ENCODE data around the gene ANKH. TPM values are rescaled to one million over a fixed set of nuclear protein-coding genes. Genes with fewer than 3 reads are reported as not detected.

The ANKH gene
- total and polyA plus RNA-seq, 5 donors, result 60.9 to 155 (median 134) TPM

- ATAC-seq, result no peak
- H3K4me1 ChIP-seq (ENCODE audit: control insufficient read depth, insufficient read depth, low read length), result no peaks in the 10 kb centered on the region
- no peak for DNase-seq
- H3K9me3 ChIP-seq (ENCODE audit: control insufficient read depth, low read length), result no peaks in the 10 kb centered on the region
- 89% methylated on average over 3 of the region's 3 CpGs for WGBS
- no peak overlapping the region for H3K4me3 ChIP-seq (ENCODE audit: low read length)
- intact Hi-C loops (cut with DNase I), result no loop called here
- no peak overlapping the region for H3K27ac ChIP-seq (ENCODE audit: low read length)
- H3K27me3 ChIP-seq (ENCODE audit: control insufficient read depth, insufficient read depth), result no peaks in the 10 kb centered on the region
Measured at GRCh38 chr5:14771972-14772371, 99.6 kb downstream of the ANKH start.

GRCh38 chr5:14771189-14771588, 100.4 kb downstream of the ANKH start:
- Histone ChIP-seq H3K4me1 (ENCODE audit: control insufficient read depth, insufficient read depth, low read length) (no peaks in the 10 kb centered on the region), H3K27me3 (ENCODE audit: control insufficient read depth, insufficient read depth) (no peaks in the 10 kb centered on the region), H3K9me3 (ENCODE audit: control insufficient read depth, low read length) (no peaks in the 10 kb centered on the region), H3K4me3 (ENCODE audit: low read length) (no peak overlapping the region), H3K27ac (ENCODE audit: low read length) (no peak overlapping the region)
- intact Hi-C loops (cut with DNase I), result no loop called here
- 99% methylated on average over 3 of the region's 3 CpGs for WGBS
- DNase-seq, result no peak
- no peak for ATAC-seq

GRCh38 chr5:14768508-14769365, 102.8 kb downstream of the ANKH start:
- no peak for ATAC-seq
- DNase-seq, result no peak
- intact Hi-C loops (cut with DNase I), result no loop called here
- WGBS, result 93% methylated on average over 17 of the region's 17 CpGs
- H3K4me1 ChIP-seq (ENCODE audit: control insufficient read depth, insufficient read depth, low read length), result no peaks in the 10 kb centered on the region
- H3K9me3 ChIP-seq (ENCODE audit: control insufficient read depth, low read length), result peaks cover 4% of the 10 kb centered on the region
- no peaks in the 10 kb centered on the region for H3K27me3 ChIP-seq (ENCODE audit: control insufficient read depth, insufficient read depth)
- no peak overlapping the region for H3K27ac ChIP-seq (ENCODE audit: low read length)
- no peak overlapping the region for H3K4me3 ChIP-seq (ENCODE audit: low read length)

DNA sequence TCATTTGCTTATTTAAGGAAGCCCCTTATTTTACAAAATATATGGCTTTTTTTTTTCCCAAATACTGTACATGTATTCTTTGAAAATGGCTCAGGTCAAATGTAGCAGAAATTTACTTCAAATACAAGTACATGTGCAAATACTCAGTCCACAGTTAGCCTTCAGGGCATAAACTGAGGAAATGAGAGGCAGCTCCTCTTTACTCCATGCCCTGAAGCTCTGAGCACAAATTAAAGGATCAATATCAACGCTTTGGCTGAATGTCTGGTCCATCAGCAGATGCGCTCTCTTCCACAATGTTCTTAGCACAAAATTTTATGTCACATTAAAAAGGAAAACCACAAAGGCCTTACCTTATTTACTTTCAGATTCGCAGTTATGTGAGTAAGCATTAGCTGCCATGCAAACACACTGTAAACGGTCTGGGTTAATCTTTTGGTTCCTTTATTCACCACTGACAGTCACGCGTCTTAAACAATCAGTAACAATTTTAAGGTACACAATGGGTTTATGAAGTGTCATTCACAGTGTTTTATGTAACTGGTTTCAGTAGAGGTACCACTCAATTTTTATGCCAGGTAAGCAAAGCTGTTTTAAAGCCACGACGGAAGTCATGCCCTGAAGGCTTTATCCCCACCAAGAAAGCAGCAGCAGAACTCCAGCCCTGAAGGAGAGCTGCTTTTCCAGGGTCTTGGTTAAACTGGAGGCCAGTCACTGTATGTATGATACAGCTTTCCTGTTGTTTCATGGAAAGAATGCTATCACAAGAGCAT, 103.7 kb downstream of the ANKH start:
- Histone ChIP-seq H3K27ac (ENCODE audit: low read length) (peak overlapping the region; percentile 23), H3K4me1 (ENCODE audit: control insufficient read depth, insufficient read depth, low read length) (no peaks in the 10 kb centered on the region), H3K4me3 (ENCODE audit: low read length) (no peak overlapping the region), H3K9me3 (ENCODE audit: control insufficient read depth, low read length) (peaks cover 4% of the 10 kb centered on the region), H3K27me3 (ENCODE audit: control insufficient read depth, insufficient read depth) (no peaks in the 10 kb centered on the region)
- WGBS, result 53% methylated on average over 8 of the region's 8 CpGs
- intact Hi-C loops (cut with DNase I), result no loop called here
- DNase-seq (no peak), ATAC-seq (no peak)

GRCh38 chr5:14767053-14767452, 104.5 kb downstream of the ANKH start:
- Histone ChIP-seq H3K4me1 (ENCODE audit: control insufficient read depth, insufficient read depth, low read length) (peaks cover 2% of the 10 kb centered on the region), H3K4me3 (ENCODE audit: low read length) (no peak overlapping the region), H3K27ac (ENCODE audit: low read length) (no peak overlapping the region), H3K27me3 (ENCODE audit: control insufficient read depth, insufficient read depth) (no peaks in the 10 kb centered on the region), H3K9me3 (ENCODE audit: control insufficient read depth, low read length) (peaks cover 4% of the 10 kb centered on the region)
- DNase-seq (no peak), ATAC-seq (no peak)
- WGBS, result 90% methylated on average over 5 of the region's 5 CpGs
- intact Hi-C loops (cut with DNase I), result no loop called here

DNA sequence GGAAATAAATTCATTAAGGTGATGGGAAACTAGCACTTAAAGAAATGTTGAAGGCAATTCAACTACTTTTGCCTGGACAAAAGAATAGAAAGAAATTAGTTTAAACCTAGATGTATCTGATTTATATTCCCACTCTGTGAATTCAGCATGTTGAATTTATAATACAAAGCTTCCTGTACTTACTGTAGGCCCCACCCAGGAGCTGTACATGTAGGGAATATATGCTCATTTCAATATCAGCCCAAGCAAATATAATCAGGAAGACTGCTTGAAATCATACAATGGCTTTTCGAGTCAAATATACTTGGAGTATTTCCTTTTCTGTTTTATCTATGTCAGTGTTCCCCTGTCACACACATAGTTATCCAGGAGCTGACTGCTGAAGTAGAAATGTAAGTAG, 105.0 kb downstream of the ANKH start:
- H3K9me3 ChIP-seq (ENCODE audit: control insufficient read depth, low read length), result peaks cover 4% of the 10 kb centered on the region
- no peak for DNase-seq
- H3K27ac ChIP-seq (ENCODE audit: low read length), result no peak overlapping the region
- no peak for ATAC-seq
- intact Hi-C loops (cut with DNase I), result no loop called here
- 57% methylated on average over 1 of the region's 1 CpG for WGBS
- no peaks in the 10 kb centered on the region for H3K27me3 ChIP-seq (ENCODE audit: control insufficient read depth, insufficient read depth)
- no peak overlapping the region for H3K4me3 ChIP-seq (ENCODE audit: low read length)
- H3K4me1 ChIP-seq (ENCODE audit: control insufficient read depth, insufficient read depth, low read length), result peaks cover 2% of the 10 kb centered on the region

DNA sequence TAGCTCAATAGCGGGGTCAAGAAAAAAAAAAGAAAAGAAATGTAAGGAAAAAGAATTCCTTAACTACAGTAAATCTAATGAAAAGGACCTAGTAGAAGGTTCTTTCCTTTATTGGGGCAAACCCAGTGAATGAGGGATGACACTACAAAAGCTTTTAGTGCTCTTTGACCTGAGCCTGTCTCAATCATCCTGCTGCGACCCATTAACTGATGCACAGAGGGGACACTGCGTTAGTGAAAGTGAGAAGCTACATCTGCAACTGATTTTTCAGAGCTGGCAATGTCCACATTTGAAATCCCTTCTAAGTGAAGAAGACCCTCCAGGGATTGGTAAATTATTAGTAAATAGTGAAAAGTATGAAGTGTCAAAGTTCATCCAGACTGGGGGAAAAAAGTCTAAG, 106.0 kb downstream of the ANKH start:
- peaks cover 4% of the 10 kb centered on the region for H3K9me3 ChIP-seq (ENCODE audit: control insufficient read depth, low read length)

DNA sequence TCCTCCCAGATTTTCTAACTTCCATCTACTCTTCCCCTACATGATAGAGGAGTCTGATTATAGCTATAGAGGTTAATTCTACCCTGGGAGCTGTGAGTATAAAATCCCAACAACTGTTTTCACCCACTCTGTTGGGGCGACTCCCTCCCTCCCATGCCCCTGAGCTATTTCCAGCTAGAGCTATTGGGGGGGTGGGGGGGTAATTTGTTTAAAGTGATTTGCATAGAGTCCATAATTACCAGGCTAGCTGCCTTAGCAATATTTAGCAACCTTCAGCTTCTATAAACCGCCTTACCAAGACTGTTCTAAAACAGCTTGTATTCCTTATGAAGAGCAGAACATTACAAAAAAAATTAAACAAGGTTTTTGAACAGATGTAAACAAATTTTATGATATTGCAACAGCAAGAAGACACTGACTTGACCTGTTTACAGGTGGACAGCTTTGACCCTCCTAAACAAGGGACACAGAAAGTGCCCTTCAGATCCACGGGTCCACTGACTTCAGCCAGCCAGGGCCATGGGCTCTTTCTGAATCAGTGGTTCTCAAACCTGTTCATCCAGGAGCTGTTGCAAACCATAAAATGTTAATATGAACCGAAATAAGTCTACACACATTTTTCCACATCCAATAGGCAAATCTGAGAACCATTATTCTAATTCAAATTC, 108.9 kb downstream of the ANKH start:
- ATAC-seq, result no peak
- intact Hi-C loops (cut with DNase I), result no loop called here
- Histone ChIP-seq H3K4me1 (ENCODE audit: control insufficient read depth, insufficient read depth, low read length) (peaks cover 7% of the 10 kb centered on the region), H3K9me3 (ENCODE audit: control insufficient read depth, low read length) (peaks cover 4% of the 10 kb centered on the region), H3K4me3 (ENCODE audit: low read length) (no peak overlapping the region), H3K27ac (ENCODE audit: low read length) (no peak overlapping the region), H3K27me3 (ENCODE audit: control insufficient read depth, insufficient read depth) (no peaks in the 10 kb centered on the region)
- 92% methylated on average over 4 of the region's 4 CpGs for WGBS
- no peak for DNase-seq

More for the DNA sequence above, 106.0 kb downstream of the ANKH start:
- DNase-seq (no peak), ATAC-seq (no peak)
- 81% methylated on average over 3 of the region's 3 CpGs for WGBS
- peaks cover 7% of the 10 kb centered on the region for H3K4me1 ChIP-seq (ENCODE audit: control insufficient read depth, insufficient read depth, low read length)
- no peak overlapping the region for H3K27ac ChIP-seq (ENCODE audit: low read length)
- intact Hi-C loops (cut with DNase I), result no loop called here
- H3K27me3 ChIP-seq (ENCODE audit: control insufficient read depth, insufficient read depth), result no peaks in the 10 kb centered on the region
- H3K4me3 ChIP-seq (ENCODE audit: low read length), result no peak overlapping the region

- peaks cover 4% of the 10 kb centered on the region for H3K9me3 ChIP-seq (ENCODE audit: control insufficient read depth, low read length)
- H3K4me1 ChIP-seq (ENCODE audit: control insufficient read depth, insufficient read depth, low read length), result peaks cover 7% of the 10 kb centered on the region
- intact Hi-C loops (cut with DNase I), result no loop called here
- WGBS, result 66% methylated on average over 4 of the region's 4 CpGs
- DNase-seq (peak in 2 of 3 donors; percentile 66 to 79), ATAC-seq (peak; percentile 75 to 88)
- H3K27me3 ChIP-seq (ENCODE audit: control insufficient read depth, insufficient read depth), result no peaks in the 10 kb centered on the region
- no peak overlapping the region for H3K4me3 ChIP-seq (ENCODE audit: low read length)
- peak overlapping the region; percentile 63 for H3K27ac ChIP-seq (ENCODE audit: low read length)
Measured at GRCh38 chr5:14760548-14761002, 111.0 kb downstream of the ANKH start.

DNA sequence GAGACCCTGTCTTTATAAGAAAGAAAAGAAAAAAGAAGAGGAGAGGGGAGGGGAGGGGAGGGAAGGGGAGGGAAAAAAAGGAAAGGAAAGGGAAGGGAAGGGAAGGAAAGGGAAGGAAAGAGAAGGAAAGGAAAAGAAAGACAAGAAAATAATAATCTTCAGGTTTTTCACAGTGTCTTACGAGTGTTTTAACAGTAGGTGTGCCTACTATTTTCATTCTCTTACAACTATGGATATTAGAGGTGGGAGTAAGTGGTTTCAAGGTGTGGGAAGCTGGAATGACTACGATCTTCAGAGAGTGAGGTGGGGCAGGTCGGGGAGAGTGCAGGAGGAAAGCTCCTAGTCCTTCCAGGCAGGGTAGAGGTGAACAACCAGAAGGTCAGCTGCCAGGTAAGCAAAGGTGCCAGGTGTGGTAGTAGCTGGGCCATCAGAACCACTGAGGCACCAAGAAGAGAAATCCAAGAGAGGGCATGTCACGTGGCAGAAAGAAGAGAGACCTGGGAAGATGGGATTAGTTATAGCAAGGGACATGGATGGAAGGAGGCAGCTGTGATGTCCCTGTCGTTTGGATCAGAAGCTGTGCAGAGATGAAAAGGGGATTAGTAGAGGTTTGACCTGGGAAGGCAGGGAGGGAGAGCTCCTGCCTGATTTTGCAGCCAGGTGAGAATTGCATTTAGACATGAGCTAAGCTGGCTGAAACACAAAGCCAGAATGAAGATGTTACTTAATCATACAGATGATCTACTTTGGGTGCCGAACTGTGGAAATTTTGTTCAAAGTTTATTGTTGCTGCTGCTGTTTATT, 111.6 kb downstream of the ANKH start:
- H3K4me1 ChIP-seq (ENCODE audit: control insufficient read depth, insufficient read depth, low read length), result peaks cover 7% of the 10 kb centered on the region
- H3K9me3 ChIP-seq (ENCODE audit: control insufficient read depth, low read length), result no peaks in the 10 kb centered on the region
- DNase-seq (no peak), ATAC-seq (no peak)
- H3K27me3 ChIP-seq (ENCODE audit: control insufficient read depth, insufficient read depth), result no peaks in the 10 kb centered on the region
- 86% methylated on average over 6 of the region's 6 CpGs for WGBS
- H3K4me3 ChIP-seq (ENCODE audit: low read length), result no peak overlapping the region
- intact Hi-C loops (cut with DNase I), result no loop called here
- H3K27ac ChIP-seq (ENCODE audit: low read length), result peak overlapping the region; percentile 62
